ENCODE data around the gene PFKL.
"Not testable (repeated sequence)": the region's sequence is repeated elsewhere in the genome, so short reads cannot be mapped to it uniquely, and the experiment has no call there.

PFKL gene

DNA sequence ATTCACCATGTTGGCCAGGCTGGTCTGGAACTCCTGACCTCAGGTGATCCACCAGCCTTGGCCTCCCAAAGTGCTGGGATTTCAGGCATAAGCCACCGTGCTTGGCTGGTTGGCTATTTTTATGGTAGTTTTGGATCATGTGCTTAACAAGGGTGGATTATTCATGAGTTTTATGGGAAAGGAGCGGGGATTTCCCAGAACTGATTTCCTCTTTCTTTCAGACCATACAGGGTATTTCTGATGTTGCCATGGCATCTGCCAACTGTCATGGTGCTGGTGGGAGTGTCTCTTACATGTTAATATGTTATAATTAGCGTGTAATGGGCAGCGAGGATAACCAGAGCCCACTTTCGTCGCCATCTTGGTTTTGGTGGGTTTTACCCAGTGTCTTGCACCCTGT is 56.8 kb downstream of the PFKL start:
- no peak overlapping the region for H3K27ac Mint-ChIP-seq
- H3K9me3 Mint-ChIP-seq = no peaks in the 10 kb centered on the region
- H3K4me1 Mint-ChIP-seq = peaks cover 48% of the 10 kb centered on the region
- no peaks in the 10 kb centered on the region for H3K36me3 Mint-ChIP-seq (ENCODE audit: low read depth)
- H3K27me3 Mint-ChIP-seq = no peaks in the 10 kb centered on the region
- ATAC-seq = no peak
- DNase-seq = no peak
- no peak overlapping the region for H3K4me3 Mint-ChIP-seq

- no peak for DNase-seq
- H3K27ac Mint-ChIP-seq = no peak overlapping the region
- no peak for ATAC-seq
- no peaks in the 10 kb centered on the region for H3K9me3 Mint-ChIP-seq
- H3K27me3 Mint-ChIP-seq = no peaks in the 10 kb centered on the region
- no peak overlapping the region for H3K4me3 Mint-ChIP-seq
- H3K36me3 Mint-ChIP-seq (ENCODE audit: low read depth) = no peaks in the 10 kb centered on the region
- H3K4me1 Mint-ChIP-seq = peaks cover 45% of the 10 kb centered on the region
Measured at GRCh38 chr21:44357064-44357837, 57.4 kb downstream of the PFKL start.

GRCh38 chr21:44359396-44359795 is 59.5 kb downstream of the PFKL start:
- H3K9me3 Mint-ChIP-seq = peaks cover 8% of the 10 kb centered on the region
- DNase-seq (no peak), ATAC-seq (no peak)
- peaks cover 24% of the 10 kb centered on the region for H3K4me1 Mint-ChIP-seq
- H3K27me3 Mint-ChIP-seq = no peaks in the 10 kb centered on the region
- no peak overlapping the region for H3K4me3 Mint-ChIP-seq
- H3K36me3 Mint-ChIP-seq (ENCODE audit: low read depth) = no peaks in the 10 kb centered on the region
- no peak overlapping the region for H3K27ac Mint-ChIP-seq

- Mint-ChIP-seq H3K4me3 (no peak overlapping the region), H3K36me3 (ENCODE audit: low read depth) (no peaks in the 10 kb centered on the region), H3K9me3 (peaks cover 8% of the 10 kb centered on the region), H3K27me3 (no peaks in the 10 kb centered on the region), H3K4me1 (peaks cover 18% of the 10 kb centered on the region), H3K27ac (no peak overlapping the region)
- DNase-seq (no peak), ATAC-seq (no peak)
Measured at GRCh38 chr21:44360159-44360558, 60.3 kb downstream of the PFKL start.

DNA sequence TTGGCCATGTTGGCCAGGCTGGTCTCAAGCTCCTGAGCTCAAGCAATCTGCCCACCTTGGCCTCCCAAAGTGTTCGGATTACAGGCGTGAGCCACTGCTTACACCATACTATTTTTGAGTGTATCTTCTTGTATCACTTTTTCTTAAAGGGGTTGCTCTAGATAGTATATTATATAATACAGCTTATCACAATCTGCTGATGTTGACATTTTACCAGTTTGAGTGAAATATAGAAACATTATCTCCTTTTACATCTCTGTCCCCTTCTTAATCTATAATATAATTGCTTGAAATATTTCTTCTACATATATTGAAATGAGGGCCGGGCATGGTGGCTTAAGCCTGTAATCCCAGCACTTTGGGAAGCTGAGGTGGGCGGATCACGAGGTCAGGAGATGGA is 62.0 kb downstream of the PFKL start:
- H3K9me3 Mint-ChIP-seq; H3K27ac Mint-ChIP-seq; H3K4me1 Mint-ChIP-seq; H3K4me3 Mint-ChIP-seq; H3K36me3 Mint-ChIP-seq (ENCODE audit: low read depth); H3K27me3 Mint-ChIP-seq; ATAC-seq; DNase-seq: not testable (repeated sequence)

DNA sequence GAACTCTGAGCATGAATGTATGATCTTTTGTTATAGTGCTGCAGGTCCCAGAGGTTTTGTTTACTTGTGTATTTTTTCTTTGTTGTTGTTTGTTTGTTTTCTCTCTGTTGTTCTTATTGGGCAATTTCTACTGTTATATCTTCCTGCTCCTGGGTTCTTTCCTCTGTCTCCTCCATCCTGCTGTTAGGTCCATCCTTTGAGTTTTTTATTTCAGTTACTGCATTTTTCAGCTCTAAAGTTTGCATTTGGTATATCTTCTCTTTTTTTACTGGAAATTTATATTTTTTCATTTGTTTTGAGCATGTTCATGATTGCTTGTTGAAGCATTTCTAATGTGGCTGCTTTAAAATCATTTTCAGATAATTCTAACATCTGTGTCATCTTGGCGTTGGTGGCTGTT is 63.4 kb downstream of the PFKL start:
- Mint-ChIP-seq H3K36me3 (ENCODE audit: low read depth) (no peaks in the 10 kb centered on the region), H3K4me1 (peaks cover 2% of the 10 kb centered on the region), H3K27me3 (no peaks in the 10 kb centered on the region), H3K4me3 (no peak overlapping the region), H3K27ac (no peak overlapping the region), H3K9me3 (peaks cover 8% of the 10 kb centered on the region)
- DNase-seq (no peak), ATAC-seq (no peak)

DNA sequence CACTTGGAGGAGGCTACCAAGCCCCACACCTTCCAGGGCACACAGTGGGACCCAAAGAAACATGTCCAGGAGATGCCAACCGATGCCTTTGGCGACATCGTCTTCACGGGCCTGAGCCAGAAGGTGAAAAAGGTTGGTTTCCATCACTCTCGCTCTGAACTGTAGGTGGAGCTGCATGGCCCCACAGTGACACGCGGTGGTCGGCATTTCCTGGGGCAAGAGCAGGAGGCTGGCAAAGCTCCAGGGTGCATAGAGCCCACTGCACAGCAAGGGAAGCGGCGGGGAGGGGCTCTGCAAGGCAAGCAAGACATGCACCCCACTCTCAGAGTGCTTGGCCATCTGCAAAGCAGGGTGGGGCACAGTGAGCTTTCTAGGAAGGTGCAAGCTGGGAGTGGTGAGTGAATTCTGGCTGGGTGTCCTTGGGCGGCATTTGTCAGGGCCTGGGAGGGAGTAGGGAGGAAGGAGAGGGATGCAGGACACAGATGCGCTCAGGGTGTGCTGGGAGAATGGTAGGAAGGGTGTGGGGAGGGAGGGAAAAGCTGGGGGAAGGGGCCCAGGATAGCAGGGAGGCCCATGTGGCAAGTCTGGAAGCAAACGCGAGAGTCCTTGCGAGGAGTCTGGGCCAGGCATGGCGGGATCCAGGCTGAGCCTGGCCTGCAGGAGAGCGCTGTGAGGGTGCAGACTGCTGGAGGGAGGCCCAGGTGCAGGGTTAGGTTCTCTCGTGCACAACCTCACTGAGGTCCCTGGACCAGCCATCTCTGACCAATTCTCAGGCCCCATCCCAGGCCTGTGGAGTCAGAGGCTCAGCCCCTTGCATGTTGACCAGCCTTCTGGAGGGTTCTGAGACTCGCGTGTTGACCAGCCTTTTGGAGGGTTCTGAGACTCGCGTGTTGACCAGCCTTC is 64.5 kb downstream of the PFKL start:
- peaks cover 8% of the 10 kb centered on the region for H3K9me3 Mint-ChIP-seq

DNA sequence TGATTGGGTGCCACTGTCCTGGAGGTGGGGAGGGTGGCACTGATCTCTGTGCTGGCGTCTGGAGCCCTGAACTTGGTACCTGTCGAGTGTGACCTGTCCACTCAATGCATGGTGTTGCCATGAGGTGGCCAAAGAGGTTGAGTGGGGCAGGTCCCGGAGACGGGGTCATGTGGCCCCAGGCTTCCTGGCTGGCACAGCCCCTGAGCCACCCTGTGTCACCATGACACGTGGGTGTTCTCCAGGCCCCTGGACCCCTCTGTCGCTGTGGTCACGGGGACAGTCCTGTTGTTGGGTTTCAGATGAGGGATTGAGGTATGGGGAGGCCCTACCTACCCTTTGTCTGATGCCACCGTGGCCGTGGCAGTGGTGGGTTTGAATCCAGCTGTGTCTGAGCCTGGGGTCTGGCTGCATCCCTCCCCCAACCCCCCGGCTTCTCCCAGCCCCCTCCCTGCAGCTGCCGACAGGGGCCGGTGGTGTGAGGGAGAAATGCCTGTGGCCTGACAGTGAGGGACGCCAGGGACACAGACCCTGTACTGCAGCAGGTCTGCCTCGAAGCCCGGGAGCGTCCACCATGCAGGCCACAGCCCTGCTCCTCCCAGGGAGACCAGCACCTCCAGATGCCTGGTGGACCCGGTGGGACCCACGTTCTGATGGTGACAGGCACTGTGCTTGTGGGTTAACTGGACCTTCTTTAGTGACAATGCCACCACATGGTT is 65.6 kb downstream of the PFKL start:
- peaks cover 2% of the 10 kb centered on the region for H3K4me1 Mint-ChIP-seq
- ATAC-seq (no peak), DNase-seq (no peak)
- no peak overlapping the region for H3K27ac Mint-ChIP-seq
- no peaks in the 10 kb centered on the region for H3K36me3 Mint-ChIP-seq (ENCODE audit: low read depth)
- no peak overlapping the region for H3K4me3 Mint-ChIP-seq
- H3K9me3 Mint-ChIP-seq = peaks cover 8% of the 10 kb centered on the region
- no peaks in the 10 kb centered on the region for H3K27me3 Mint-ChIP-seq

More for the DNA sequence above, 64.5 kb downstream of the PFKL start:
- Mint-ChIP-seq H3K4me3 (no peak overlapping the region), H3K36me3 (ENCODE audit: low read depth) (no peaks in the 10 kb centered on the region), H3K4me1 (peaks cover 2% of the 10 kb centered on the region), H3K27me3 (no peaks in the 10 kb centered on the region), H3K27ac (no peak overlapping the region)
- ATAC-seq = no peak
- no peak for DNase-seq

DNA sequence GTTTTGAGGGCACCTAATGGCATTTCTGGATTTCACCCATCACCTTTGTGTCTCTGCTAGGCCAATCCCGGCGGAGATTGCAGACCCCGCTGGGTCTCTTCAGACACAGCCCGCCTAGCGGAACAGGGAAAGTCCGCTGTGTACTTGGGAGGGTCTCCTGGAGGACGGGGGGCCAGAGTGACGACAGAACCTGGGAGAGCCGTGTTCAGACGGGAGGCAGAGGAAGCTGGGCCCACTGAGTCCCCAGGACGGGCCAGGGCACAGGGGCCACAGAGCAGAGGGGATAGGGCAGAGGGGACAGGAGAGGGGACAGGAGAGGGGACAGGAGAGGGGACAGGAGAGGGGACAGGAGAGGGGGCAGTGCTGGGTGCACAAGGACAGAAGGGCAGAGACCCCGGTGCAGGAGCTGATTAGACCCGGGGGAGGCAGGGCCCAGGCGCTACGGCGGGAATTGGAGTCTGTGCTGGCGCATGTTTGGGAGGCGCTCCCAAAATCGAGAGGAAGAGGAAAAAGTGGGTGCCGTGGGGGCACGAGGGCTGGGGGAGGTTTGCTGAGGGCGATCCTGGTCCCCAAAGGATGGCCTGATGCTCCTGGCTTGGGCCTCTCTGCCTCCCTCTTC is 66.2 kb downstream of the PFKL start:
- peaks cover 8% of the 10 kb centered on the region for H3K9me3 Mint-ChIP-seq
- no peaks in the 10 kb centered on the region for H3K36me3 Mint-ChIP-seq (ENCODE audit: low read depth)
- no peaks in the 10 kb centered on the region for H3K27me3 Mint-ChIP-seq
- no peaks in the 10 kb centered on the region for H3K4me1 Mint-ChIP-seq
- DNase-seq = no peak
- H3K27ac Mint-ChIP-seq = no peak overlapping the region
- no peak overlapping the region for H3K4me3 Mint-ChIP-seq
- no peak for ATAC-seq

GRCh38 chr21:44366586-44367211 is 66.8 kb downstream of the PFKL start:
- Mint-ChIP-seq H3K4me3 (no peak overlapping the region), H3K36me3 (ENCODE audit: low read depth) (no peaks in the 10 kb centered on the region), H3K27me3 (no peaks in the 10 kb centered on the region), H3K4me1 (no peaks in the 10 kb centered on the region), H3K9me3 (peaks cover 8% of the 10 kb centered on the region), H3K27ac (no peak overlapping the region)
- ATAC-seq (no peak), DNase-seq (no peak)

DNA sequence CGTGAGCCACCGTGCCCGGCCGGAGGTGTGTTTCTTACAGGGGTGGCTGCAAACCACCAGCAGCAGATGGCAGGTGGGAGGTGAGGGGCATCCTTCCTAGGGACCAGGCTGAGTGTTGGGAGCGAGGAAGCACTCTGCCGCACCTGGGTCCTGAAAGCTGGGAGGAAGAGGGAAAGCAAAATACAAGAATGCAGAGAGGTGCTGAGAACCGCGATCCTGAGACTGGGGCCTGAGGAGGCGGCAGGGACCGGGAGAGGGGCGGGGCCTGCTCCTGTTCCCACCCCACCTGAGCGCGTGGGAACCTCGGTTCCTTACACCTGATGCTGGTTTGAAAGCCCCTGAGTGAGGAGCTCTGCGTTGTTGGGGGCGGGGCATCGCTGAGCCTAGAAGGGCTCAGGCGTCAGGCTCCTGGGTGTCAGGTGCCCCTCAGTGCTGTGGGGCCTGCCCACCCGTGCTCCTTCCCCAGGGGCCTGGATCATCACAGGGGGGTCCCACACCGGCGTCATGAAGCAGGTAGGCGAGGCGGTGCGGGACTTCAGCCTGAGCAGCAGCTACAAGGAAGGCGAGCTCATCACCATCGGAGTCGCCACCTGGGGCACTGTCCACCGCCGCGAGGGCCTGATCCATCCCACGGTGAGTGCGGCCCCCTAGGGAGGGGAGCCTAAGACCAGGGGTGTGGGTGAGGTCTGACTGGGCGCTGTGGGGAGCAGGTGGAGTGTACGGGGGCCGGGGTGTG is 69.0 kb downstream of the PFKL start:
- Mint-ChIP-seq H3K4me3 (no peak overlapping the region), H3K9me3 (no peaks in the 10 kb centered on the region), H3K36me3 (ENCODE audit: low read depth) (no peaks in the 10 kb centered on the region), H3K4me1 (peaks cover 2% of the 10 kb centered on the region), H3K27ac (no peak overlapping the region), H3K27me3 (no peaks in the 10 kb centered on the region)
- DNase-seq (no peak), ATAC-seq (no peak)

GRCh38 chr21:44370027-44370735 is 70.3 kb downstream of the PFKL start:
- Mint-ChIP-seq H3K4me1 (peaks cover 10% of the 10 kb centered on the region), H3K27me3 (no peaks in the 10 kb centered on the region), H3K36me3 (ENCODE audit: low read depth) (peaks cover 4% of the 10 kb centered on the region), H3K27ac (no peak overlapping the region), H3K9me3 (no peaks in the 10 kb centered on the region), H3K4me3 (no peak overlapping the region)
- DNase-seq = no peak
- no peak for ATAC-seq

DNA sequence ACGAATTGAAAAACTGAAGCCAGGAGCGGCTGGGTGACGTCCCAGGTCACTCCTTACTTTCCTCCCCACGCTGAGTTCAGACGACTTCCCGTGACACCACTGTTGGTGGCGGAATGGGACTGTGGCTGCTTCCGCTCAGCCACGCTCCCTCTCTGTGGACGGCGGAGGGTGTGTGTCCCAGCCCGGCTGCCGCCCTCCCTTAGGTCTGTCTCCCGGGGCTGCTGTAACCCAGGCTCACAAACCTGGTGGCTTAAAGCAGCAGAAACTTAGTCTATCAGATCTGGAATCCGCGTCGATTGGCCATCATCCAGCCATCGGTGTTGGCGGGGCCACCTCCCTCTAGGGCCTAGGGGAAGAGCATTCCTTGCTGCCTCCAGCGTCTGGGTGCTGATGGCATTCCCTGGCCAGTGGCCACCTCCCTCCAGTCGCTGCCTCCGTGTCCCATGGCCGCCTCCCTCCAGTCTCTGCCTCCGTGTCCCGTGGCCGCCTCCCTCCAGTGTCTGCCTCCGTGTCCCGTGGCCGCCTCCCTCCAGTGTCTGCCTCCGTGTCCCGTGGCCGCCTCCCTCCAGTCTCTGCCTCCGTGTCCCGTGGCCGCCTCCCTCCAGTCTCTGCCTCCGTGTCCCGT is 71.0 kb downstream of the PFKL start:
- Mint-ChIP-seq H3K27me3 (no peaks in the 10 kb centered on the region), H3K4me3 (no peak overlapping the region), H3K9me3 (no peaks in the 10 kb centered on the region), H3K27ac (no peak overlapping the region), H3K4me1 (peaks cover 18% of the 10 kb centered on the region), H3K36me3 (ENCODE audit: low read depth) (peaks cover 5% of the 10 kb centered on the region)
- no peak for DNase-seq
- ATAC-seq = no peak
